Retina (tissue), 1 donor: ENCODE data around the gene PTPN20.
A peak's percentile ranks its signal among the peaks of the same experiment; 100 is the strongest.

ENCODE experiments used
- DNase-seq: peaks from one replicate; pipeline ENCODE4 v3.0.0-alpha.2; 2016

PTPN20 gene

DNA sequence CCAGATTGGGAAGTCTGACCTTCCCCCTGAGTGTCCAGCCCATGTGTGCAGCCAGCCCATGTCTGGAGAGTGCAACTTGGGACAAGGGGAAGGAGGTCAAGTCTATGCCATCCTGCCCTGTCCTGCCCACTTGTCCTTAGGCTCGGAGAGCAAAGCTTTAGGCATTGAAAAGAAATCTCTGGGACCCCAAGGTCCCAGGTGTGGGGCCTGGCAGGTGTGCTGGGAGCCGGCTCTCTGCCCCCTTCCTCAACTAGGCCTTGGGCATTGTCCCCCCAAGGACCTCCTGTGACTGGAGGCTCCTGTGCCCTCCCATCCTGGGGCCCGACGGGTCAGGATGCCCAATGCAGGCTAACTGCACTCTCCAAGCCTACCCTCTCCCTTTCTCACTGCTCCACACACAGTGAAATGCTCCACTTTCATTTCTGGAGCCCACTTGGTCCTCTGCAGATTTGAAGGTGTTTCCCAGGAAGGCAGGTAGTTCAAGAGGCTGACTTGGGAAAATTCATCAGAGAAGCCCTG lies 124.7 kb downstream of the PTPN20 start:
- no peak for DNase-seq

DNA sequence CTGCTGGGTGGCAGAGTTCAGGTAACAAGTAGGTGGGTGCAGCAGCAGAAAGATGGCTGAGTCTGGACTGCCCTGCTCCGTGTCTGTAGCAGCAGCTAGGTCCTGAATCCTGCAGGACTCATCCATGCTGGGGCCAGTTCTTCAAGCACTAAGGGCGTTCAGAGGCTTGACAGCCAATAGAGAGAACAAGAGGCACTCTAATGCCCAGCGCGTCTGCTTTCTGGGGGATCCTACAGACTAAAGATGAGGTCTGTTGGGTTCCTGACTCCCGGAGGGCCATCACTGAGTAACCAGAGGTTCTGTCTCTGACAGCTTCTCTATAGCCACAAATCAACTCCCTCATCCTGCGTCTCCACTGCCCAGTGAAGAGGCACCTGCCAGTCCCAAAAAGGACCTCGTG lies 125.5 kb downstream of the PTPN20 start:
- DNase-seq, result no peak

DNA sequence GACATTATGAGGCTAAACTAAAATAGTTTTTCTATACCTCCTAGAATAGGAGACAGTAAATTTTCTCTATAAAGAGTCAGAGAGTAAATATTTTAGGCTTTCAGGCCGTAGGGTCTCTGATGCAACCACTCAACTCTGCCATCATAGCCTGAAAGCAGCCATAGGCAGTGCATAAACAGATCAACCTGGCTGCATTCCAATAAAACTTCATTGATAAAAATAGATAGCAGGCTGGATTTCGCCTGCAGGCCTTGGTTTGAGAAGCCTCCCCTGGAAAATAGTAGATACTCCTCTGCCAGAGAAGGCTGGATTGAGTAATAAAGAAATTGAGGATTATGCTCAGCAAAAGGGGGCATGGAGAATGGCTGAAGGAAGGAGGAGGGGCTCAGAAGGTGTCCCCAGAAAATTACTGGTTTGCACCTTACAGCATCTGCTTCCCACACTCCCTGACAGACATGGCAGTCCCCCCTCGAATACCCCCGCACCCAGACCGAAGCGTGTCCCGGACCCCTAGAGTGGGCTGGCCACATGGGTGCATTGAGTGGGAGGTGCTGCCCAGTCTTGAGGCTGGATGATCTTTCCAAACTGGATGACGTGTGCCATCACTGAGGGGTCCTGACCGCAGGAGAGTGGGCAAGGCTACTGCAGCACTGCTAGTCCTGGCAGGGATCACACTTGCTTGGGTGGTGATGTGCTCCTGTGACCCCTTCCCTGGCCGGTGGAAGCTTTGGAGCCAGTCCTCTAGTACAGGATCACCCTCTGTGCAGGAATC lies 126.6 kb downstream of the PTPN20 start:
- no peak for DNase-seq

DNA sequence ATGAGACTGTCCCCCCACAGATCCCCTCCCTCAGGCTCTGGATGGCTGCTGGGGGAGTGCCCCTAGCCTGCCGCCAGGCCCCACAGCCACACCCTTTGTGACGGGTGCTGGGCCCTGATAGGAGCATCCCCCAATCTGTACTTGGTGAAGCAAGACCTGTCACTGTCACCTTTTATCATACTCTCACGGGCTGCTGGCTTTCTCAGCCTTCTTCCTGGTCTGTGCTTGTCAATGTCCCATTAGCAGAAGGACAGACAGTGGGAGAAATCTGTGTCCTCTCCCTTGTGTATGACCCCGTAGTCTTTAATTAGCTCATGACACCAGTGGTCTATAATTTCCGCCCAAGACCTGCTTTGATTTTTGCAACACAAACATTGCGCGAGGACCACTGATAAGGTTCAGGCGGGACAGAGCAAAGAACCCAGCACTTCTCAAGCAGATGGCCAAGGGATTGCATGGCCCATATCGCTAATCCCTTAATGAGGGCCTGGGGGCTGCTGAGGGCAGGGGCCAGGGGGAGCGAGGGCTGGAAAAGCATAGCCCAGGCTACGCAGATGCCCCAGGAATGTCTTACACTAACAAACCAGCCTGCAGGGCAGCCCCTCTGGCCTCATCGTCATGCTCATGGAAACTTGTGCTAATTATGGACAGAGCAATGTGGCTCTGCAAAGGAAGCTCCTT lies 127.8 kb downstream of the PTPN20 start:
- peak; percentile 75 for DNase-seq

DNA sequence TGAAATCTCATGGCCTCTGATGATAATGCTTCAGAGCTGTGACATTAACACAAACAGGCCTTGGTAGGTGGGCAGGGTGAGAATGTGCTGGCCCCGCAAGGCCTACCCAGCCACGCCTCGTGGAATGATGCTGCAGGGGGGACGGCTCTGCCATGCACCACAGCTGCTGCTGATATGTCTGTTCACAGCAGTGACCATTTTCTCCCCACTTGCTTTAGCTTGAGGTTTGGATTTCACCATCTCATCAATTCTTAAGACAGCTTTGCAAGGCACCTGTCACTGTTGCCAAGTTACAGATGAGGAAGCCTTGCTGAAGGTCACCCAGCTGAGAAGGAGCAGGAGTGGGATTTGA lies 128.3 kb downstream of the PTPN20 start:
- DNase-seq, result no peak

DNA sequence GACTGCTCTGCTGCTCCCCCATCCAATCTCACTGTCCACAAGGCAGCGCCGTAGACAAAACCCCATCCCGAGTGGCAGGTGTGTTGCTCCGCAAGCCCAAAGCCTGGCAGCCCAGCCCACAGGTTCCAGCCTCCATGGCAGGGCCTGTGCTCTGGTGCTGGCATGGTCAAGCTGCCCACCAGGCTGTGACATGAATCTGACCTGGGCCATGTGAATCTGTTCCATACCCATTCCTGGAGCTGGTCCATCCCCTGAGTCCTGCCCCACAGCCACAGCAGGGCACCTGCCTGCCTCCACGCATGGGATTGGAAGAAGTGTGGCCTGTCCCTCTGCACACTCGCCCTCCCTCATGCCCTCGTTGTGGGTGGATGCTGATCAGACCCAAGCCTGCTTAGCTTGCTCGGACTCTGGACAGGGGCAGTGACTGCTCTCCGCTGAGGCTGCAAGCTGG lies 128.8 kb downstream of the PTPN20 start:
- no peak for DNase-seq

DNA sequence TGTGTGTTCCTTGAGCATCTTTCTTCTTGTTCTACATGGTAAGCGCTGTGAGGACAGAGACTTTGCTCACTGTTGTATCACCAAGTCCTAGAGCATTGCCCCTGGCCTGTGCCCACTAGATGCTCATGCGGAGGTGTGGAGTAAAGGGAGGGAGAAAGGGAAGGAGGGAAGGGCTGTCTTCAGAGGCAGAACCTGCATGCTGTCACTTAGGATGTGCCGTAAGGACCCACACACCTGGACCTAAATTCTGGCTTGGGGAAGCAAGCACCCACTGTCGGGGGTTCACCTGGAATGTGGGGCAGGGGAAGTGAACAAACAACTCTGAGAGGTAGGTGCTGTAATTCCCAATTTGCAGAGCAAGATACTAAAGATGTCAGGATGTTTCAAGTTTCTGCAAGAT lies 129.5 kb downstream of the PTPN20 start:
- no peak for DNase-seq

DNA sequence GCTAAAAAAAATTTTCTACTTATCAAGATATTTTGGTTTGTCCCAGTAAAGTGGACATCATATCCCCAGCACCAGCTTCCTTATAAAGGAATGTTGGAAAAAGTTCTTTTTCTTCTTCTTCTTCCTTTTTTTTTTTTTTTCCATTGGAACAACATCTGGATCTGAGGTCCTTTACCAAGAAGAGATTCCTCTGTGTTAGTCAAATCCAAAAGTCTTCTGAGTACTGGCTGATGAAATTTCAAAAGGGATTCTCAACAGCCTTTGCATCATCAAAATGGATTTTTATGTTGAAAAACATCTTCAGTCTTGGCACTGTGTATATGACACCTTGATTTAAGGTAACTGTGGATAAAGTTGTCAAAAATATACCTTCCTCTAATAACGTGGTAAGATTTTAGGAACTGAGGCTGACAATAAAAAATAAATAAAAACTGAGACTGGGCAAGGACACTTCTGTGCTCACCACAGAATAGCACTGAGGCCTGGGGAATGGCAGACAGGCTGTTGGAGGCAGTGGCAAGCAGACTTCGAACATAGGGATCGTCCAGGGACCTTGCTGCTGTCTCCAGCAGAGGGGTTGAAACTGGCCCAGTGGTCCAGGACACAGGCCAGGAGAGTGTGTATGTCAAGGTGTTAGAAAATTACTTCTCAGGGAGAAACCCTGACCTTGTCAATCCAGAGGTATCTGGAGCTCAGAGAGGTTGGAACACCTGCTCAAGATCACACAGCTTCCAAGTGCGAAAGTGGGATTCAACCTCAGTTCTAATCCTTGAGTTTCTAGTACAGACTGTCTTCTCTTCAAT lies 130.4 kb downstream of the PTPN20 start:
- no peak for DNase-seq

DNA sequence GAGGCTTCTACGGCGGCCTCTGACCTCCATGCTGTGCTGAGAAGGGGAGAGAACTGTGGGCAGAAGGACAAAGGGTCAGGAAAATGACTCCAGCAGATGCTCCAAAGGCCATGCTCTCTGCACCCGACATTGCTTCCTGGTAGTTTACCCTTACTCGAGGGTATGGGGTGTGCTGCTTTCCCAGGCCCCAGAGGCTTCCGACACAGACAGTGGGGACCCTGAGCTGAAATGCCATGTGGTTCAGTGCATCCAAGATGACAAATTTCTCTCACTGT lies 130.9 kb downstream of the PTPN20 start:
- DNase-seq, result no peak

DNA sequence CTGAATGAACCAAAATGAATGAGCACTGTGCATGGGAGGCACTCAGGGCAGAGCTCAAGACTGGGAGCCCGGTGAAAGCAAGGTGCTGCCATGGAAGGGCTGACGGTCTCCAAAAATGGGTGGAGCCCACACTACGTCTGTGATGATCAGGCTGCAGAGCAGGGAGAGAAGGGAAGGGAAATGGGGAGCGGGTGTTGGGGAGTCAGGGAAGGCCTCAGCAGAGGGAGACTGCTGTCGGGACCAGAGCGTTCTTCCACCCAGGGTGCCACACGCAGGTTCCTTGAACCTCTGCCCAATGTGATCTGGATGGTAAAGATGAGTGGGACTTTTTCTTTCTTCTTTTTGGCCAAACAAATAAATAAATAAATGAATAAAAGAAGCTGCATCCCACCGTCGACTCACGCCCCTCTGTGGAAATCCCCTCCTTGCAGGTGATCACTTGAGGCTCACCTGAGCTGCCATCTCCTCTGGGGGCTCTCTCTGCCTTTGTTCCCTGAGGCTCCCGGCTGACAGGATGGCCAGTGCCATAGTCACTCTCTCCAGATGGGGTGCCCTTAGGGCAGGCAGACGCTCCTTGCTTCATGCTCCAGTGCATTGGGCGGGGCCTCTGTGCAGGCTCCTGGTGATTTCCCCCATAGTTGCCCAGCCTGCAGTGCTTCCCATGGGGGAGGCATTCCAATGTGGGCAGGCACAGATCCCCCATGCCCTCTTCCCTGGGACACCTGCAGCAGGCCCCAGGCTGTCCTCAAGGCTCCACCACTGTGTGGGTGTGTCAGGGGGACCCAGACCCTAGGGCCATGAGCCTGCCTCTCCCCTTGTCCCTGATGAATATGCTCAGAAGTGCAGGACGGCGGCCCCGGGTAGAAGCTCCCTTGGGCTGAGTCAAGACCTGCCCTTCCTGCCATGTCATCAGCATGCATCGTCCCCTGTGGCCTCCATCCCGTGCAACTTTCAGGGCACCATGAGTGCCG lies 131.8 kb downstream of the PTPN20 start:
- DNase-seq, result no peak

DNA sequence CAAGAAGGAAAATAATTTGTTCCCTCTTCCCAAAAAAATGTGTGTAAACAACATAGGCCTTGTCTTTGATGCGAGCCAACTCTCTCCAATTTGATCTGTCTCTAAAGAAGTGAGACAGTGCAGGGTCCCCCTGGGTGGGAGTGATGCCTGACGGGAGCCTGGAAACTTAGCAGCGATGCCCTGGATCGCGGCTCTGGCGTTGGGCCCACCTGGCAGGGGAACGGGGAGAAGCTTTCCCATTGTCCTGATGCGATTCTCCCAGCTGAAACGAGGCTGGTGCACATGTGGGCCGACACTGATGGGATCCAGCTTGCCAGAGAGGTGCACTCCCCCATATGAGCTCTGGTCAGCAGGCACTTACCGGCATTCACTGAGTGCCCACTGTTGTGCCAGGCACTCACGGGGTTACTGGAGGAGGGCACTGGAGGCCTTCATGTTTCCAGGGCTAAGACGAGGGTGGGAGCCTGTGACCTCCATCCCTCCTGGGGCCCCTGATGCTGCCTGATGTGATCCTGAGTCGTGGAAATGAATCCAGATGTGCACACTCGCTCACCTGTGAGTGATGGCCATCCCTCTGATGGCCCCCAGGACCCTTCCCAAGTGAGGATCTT lies 132.8 kb downstream of the PTPN20 start:
- DNase-seq, result no peak

DNA sequence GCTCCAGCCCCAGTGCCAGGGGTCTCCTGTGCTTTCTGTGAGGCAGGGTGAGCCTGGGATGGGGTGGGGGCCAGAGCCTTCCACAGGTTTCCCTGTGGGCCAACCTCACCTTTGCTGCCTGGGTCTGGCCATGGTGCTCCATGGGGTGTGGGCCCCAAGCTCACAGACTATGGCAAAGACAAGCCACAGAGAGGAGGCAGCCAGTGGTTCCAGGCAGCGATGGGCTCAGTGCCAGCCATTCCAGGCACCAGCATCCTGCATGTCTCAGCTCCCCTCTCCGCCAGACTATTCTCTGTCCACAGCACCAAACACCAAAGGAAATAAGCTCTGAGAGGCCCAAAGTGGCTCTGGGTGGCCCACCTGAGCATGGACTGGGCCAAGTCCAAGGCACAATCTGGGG lies 133.5 kb downstream of the PTPN20 start:
- DNase-seq, result no peak

DNA sequence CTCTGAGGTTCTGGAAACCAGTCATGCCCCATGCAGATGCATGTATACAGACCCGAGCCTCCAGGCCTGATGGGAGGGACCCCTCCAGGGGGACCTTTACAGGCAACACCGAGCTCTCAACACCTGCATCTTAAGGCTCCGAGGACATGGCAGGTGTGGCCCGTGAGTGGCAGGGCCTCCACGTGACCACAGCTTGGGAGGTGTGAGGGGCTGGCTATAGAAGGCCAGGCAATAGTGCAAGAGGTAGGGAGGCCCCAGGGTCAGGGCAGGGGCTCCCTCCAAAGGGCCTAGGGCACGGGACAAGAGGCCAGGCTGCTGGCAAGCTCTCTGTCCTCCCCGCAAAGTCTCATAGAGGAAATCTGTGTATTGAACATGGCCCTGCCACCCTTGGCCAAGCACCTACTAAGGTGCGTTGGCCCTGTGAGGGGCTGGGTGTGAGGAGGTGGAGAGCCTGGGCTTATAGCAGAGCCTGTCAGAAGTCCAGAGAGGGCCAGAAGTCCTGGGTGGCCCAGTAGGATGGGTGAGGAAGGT lies 134.2 kb downstream of the PTPN20 start:
- DNase-seq, result no peak

DNA sequence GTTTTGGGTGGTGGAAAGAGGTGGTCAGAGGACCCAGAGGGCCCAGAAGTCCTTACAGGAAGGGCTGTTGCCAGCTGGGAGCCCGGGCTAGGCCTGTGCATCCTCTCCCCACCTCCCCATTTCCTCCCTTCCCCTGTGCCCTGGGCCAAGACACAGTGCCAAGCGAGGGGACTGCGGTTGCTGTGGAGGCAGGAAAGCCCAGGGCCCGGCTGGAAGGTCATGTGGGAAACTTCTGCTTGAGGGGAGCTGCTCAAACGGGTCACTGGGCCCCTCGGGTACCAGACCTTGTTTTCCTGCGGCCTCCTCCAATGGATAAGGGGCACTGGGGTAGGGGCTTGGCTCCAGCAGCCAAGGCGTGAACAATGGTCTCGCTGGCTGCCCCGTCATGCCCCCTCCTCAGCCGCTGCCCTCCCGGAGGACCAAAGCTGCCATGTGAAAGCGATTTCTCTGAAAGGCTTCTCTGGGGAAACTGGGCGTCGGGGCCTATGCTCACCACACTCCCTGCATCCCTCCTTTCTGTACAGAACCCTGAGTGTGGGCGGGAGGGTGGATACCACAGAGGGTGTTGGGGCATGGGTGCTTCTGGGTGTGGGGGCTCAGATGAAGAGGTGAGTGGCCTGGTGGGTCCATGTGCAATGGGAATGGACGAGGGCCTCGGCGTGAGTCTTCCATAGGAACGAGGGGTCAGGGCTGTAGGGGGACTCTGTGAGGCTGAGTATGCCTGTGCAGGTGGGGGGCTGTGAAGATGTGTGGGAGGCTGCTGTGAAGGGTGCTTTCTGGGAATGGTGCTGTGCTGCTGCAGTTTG lies 135.3 kb downstream of the PTPN20 start:
- DNase-seq, result no peak

DNA sequence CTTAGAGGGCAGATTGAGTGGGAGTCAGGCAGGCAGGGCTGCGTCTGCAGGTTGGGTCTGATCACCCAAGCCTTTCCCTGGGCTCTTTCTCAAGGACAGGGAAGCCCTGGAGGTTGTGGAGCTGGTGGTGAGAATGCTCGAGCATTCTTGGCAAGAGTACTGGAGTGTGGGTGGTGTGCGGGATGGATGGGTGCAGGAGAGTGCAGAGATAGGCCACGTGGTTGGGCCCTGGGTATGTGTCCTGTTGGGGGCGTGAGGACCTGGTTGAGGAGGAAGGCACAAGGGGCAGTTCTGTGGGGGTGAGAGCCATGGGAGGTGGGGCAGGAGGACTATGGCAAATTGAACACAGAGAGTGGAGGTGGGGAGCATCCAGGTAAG lies 135.9 kb downstream of the PTPN20 start:
- no peak for DNase-seq

DNA sequence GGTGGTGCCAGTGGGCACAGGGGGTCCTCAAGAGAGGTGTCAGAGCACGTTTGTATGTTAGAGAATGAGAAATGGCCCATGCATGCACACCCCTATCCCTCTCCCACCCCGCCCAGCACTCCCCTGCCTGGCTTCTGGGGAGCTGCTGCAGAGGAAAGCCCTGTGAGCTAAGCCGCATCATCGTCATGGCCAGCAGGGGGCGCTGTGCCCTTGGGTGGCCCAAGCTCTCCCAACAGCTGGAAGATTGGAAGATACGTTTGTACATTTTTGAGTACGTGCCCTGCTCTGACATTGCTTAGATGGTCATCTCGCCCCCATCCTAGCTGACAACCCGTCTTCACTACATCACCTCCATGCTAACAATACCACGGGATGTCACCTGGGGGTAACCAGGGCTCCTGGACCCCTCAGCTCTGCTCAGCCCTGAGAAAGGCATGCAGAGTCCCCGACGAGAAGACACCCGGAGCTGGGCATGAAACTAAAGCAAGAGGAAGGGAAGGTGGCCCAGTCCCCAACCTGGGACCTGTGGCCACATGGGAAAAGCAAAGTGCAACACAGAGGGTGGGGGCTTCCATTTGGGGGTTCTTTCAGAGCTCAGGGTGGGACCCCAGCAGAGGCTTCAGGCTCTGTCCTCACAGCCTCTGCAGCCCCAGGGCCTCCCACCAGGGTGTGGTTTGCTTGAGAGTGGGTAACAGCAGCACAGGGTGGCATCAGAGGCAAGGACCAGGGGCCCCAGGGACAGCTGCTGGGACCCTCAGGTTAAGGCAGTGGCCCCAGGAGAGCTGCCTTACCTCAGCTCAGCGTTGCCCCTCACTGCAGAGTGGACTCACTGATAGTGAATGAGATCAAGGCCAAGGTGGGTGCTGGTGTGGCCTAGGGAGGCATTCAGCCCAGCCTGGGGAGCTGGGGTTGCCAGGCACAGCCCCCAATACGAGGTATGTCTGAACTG lies 136.6 kb downstream of the PTPN20 start:
- peak; percentile 79 for DNase-seq

DNA sequence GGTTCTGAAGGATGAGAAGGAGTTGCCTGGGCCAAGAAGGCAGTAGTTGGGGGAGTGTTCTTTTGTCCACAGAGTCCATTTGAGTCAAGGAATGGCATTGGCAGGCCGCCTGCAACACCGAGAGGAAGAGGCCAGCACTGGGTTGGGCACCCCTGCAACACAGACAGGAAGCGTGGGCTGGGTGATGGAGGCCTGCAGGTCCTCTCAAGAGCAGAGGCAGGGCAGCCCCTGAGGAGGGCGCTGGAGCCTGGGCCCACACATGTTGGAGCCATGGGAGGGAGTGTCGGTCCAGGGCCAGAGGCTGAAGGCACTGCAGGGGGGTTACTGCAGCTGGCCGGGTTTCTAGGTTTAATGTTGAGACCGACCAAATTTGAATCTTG lies 137.3 kb downstream of the PTPN20 start:
- DNase-seq, result no peak

DNA sequence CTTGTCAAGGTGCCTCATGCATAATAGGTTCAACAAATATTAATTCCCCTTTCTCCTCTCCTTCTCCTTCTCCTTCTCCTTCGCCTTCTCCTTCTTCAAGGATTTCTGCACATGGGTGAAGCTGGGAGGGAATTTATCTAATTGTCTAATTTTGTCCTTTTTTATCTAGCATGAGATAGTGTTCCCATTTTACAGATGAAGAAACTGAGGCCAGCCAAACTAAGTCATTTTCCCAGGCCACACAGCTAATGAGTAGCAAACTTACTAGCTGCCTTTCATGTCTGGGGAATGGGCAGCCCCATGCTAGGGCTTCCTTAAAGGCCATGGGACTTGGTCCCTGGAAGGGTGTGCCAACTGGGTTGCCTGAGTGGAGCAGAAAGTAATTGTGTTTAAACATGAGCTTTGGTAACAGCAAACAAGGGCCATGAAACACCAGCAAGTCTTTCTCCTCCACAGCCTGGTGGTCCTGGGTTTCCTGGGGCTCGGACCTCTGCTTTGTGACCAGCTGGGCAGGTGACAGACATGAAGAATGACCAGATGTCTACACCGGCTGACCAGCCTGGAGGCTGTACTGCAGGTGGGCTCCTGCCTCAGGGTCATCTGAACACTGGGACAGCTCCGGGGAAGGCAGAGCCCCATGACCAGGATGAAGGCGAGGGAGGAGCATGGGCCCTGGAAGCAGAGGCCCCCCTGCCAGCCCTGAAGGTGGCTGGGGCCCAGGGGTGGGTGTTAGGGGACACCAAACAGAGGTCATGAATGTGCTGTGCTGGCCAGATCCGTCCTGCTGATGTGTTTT lies 138.0 kb downstream of the PTPN20 start:
- DNase-seq, result no peak

DNA sequence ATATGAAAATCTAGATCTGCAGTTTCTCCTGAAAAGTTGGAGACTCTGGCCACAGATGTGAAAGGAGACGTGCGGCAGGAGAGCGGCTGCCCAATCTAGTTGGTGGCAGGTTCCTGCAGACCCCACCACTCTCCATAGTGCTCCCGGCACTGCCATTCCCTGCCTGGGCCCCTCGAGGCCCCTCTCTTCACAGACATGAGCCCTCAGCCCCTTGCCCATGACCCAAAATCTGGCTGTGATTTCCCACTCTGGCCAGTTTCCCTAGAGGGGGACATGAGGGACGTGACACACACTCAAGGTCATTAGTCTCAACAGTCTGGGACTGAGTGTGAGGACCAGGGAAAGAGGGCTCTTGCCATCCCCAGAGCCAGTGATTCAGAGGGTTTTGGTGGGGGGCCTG lies 138.7 kb downstream of the PTPN20 start:
- no peak for DNase-seq
